Measurements from ENCODE around the gene ATG4B. TPM values are rescaled to one million over a fixed set of nuclear protein-coding genes. Genes with fewer than 3 reads are reported as not detected.

Gene ATG4B
- total RNA-seq, 4 donors from 2014 or later: 50.5 to 173 (median 88.0) TPM

GRCh38 chr2:241695651-241696050, 58.2 kb downstream of the ATG4B start:
- peaks cover 40% of the 10 kb centered on the region for H3K36me3 ChIP-seq
- H3K9me3 ChIP-seq: no peaks in the 10 kb centered on the region
- no peaks in the 10 kb centered on the region for H3K27me3 ChIP-seq
- no peak for DNase-seq (ENCODE audit: low spot score in 2 of 2)
- no peak overlapping the region for H3K4me3 ChIP-seq
- no peak overlapping the region for H3K27ac ChIP-seq
- peaks cover 2% of the 10 kb centered on the region for H3K4me1 ChIP-seq
- WGBS: 91% methylated on average over 4 of the region's 4 CpGs
- TF ChIP-seq, protein P1, sequence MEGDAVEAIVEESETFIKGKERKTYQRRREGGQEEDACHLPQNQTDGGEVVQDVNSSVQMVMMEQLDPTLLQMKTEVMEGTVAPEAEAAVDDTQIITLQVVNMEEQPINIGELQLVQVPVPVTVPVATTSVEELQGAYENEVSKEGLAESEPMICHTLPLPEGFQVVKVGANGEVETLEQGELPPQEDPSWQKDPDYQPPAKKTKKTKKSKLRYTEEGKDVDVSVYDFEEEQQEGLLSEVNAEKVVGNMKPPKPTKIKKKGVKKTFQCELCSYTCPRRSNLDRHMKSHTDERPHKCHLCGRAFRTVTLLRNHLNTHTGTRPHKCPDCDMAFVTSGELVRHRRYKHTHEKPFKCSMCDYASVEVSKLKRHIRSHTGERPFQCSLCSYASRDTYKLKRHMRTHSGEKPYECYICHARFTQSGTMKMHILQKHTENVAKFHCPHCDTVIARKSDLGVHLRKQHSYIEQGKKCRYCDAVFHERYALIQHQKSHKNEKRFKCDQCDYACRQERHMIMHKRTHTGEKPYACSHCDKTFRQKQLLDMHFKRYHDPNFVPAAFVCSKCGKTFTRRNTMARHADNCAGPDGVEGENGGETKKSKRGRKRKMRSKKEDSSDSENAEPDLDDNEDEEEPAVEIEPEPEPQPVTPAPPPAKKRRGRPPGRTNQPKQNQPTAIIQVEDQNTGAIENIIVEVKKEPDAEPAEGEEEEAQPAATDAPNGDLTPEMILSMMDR (IDR thresholded peaks at IDR 0.05): no peak
- TF ChIP-seq POLR2AphosphoS5 (IDR thresholded peaks at IDR 0.05): no peak
- TF ChIP-seq EP300 (IDR thresholded peaks at IDR 0.05): no peak
- TF ChIP-seq POLR2A (IDR thresholded peaks at IDR 0.05): no peak

DNA sequence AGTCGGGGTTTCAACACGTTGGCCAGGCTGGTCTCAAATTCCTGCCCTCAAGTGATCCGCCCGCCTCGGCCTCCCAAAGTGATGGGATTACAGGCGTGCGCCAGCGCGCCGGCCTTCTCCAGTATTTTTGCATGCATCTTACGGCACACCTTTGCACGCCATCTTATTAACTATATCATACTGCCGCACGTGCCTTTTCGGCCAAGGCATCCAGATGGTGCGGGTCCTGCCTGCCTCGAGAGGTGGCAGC, 63.6 kb downstream of the ATG4B start:
- DNase-seq (ENCODE audit: low spot score in 2 of 2): no peak
- Histone ChIP-seq H3K9me3 (no peaks in the 10 kb centered on the region), H3K4me3 (peak overlapping the region; percentile 78), H3K36me3 (peaks cover 15% of the 10 kb centered on the region), H3K27me3 (no peaks in the 10 kb centered on the region), H3K27ac (peak overlapping the region; percentile 98), H3K4me1 (peaks cover 24% of the 10 kb centered on the region)
- no peak for TF ChIP-seq EP300 (IDR thresholded peaks at IDR 0.05)
- TF ChIP-seq, protein P1 (IDR thresholded peaks at IDR 0.05): peak in 1 of 2 donors; percentile 46
- 4% methylated on average over 16 of the region's 17 CpGs for WGBS

GRCh38 chr2:241701399-241702154, 64.1 kb downstream of the ATG4B start, which contains the start of gene ING5:
ING5 (plus strand) TSS chr2:241702039; CDS start chr2:241702066, 27 bp downstream.
- Histone ChIP-seq H3K4me3 (peak within 1 kb of the TSS; percentile 78), H3K9me3 (no peaks in the 10 kb centered on the region), H3K27ac (peak within 1 kb of the TSS; percentile 98), H3K36me3 (peaks cover 20% of the 10 kb centered on the region), H3K4me1 (peaks cover 24% of the 10 kb centered on the region), H3K27me3 (no peaks in the 10 kb centered on the region)
- peak; percentile 97 to 98 for DNase-seq (ENCODE audit: low spot score in 2 of 2)
- no CpG with 5 or more reads among the region's 96 CpGs for WGBS
- TF ChIP-seq EP300 (IDR thresholded peaks at IDR 0.05): no peak
- TF ChIP-seq POLR2AphosphoS5 (IDR thresholded peaks at IDR 0.05): peak in 2 of 3 donors; percentile 20 to 58
- TF ChIP-seq, protein P1 (IDR thresholded peaks at IDR 0.05): no peak
- peak in 1 of 2 donors; percentile 76 for TF ChIP-seq POLR2A (IDR thresholded peaks at IDR 0.05)

DNA sequence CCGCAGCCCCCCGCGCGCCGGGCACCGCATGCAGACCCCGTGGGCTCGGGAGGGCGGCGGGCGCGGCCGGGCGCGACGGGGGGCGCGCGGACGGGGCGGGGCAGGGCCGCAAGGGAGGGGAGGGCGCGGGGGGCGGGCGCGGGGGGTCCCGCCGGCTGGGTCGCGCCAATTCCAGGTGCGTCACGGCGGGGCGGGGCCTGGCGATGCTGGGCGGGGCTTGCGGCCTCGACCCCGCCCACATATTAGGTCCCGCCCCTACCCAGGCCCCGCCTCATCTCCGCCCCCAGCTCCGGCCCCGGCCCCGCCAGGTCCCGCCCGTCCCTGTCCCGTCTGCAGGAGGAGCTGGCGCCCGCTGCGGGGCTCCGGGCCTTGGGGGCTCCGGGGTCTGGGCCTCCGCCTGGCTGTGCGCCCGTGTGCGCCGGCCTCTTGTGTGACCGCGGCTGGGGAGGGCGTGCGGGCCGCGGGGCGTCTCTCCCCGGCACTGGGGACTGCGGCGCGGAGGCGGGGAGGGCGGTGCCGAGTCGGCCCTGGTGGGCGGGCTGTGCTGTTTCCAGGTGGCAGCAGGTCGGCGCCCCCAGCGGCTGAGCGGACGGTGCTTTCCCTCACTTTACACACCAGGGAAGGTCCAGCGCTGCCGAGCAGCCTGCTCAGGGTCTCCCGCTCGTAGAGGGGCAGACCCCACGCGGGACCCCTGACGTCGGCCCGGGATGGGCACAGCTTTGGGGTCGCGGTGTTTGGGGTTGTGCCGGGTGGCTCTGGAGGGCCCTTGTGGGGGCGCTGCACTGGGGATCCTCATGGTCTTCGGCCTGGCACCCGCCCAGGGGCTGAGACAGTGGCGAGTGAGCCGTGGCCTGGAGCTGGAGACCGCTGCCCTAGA, 64.9 kb downstream of the ATG4B start:
- Histone ChIP-seq H3K27ac (peak overlapping the region; percentile 98), H3K36me3 (peaks cover 29% of the 10 kb centered on the region), H3K4me3 (peak overlapping the region; percentile 78), H3K4me1 (peaks cover 24% of the 10 kb centered on the region), H3K9me3 (no peaks in the 10 kb centered on the region), H3K27me3 (no peaks in the 10 kb centered on the region)
- DNase-seq (ENCODE audit: low spot score in 2 of 2): peak; percentile 90 to 94
- TF ChIP-seq POLR2A (IDR thresholded peaks at IDR 0.05): no peak
- TF ChIP-seq, protein P1 (IDR thresholded peaks at IDR 0.05): peak; percentile 16 to 31
- WGBS: no CpG with 5 or more reads among the region's 98 CpGs

- Histone ChIP-seq H3K27me3 (no peaks in the 10 kb centered on the region), H3K4me1 (peaks cover 24% of the 10 kb centered on the region), H3K4me3 (peak overlapping the region; percentile 78), H3K27ac (peak overlapping the region; percentile 98), H3K9me3 (no peaks in the 10 kb centered on the region), H3K36me3 (peaks cover 36% of the 10 kb centered on the region)
- TF ChIP-seq, protein P1 (IDR thresholded peaks at IDR 0.05): no peak
- TF ChIP-seq POLR2A (IDR thresholded peaks at IDR 0.05) (no peak), POLR2AphosphoS5 (IDR thresholded peaks at IDR 0.05) (no peak), EP300 (IDR thresholded peaks at IDR 0.05) (no peak)
- WGBS: 50% methylated on average over 7 of the region's 11 CpGs
- DNase-seq (ENCODE audit: low spot score in 2 of 2): no peak
Observed at GRCh38 chr2:241703032-241703604, 65.6 kb downstream of the ATG4B start.

All from suprapubic skin (tissue), 4 donors.